Stimulated activated CD8-positive, alpha-beta memory T cell treated with anti-CD3 and anti-CD28 coated beads, Interleukin-2, amount 100 ng/mL, for 1 hour (primary cell): ENCODE data around the gene AHI1.

Experiments used
- DNase-seq, 2 donors: peaks; one replicate each; pipeline ENCODE4 v3.0.0-alpha.2; 2020; ENCODE audit warnings: low read depth in 2 of 2

Gene AHI1

GRCh38 chr6:135497412-135498184, at the start of gene AHI1:
Gene AHI1 (minus strand): TSS chr6:135497740. CDS start chr6:135492237, 5,503 bp downstream.
- DNase-seq = peak; percentile 78 to 83

- DNase-seq = no peak
Observed at GRCh38 chr6:135546680-135547418, 49.3 kb upstream of the AHI1 start.

GRCh38 chr6:135546206-135546605, 48.7 kb upstream of the AHI1 start:
- DNase-seq = no peak

GRCh38 chr6:135540207-135540840, 42.8 kb upstream of the AHI1 start:
- no peak for DNase-seq

GRCh38 chr6:135537741-135538301, 40.3 kb upstream of the AHI1 start:
- DNase-seq = no peak

- no peak for DNase-seq
Observed at GRCh38 chr6:135535989-135536414, 38.5 kb upstream of the AHI1 start.

GRCh38 chr6:135534773-135535380, 37.3 kb upstream of the AHI1 start:
- no peak for DNase-seq

- no peak for DNase-seq
Observed at GRCh38 chr6:135532559-135532958, 35.0 kb upstream of the AHI1 start.

GRCh38 chr6:135531954-135532490, 34.5 kb upstream of the AHI1 start:
- DNase-seq = no peak

- no peak for DNase-seq
Observed at GRCh38 chr6:135530113-135530512, 32.6 kb upstream of the AHI1 start.

GRCh38 chr6:135527960-135528249, 30.4 kb upstream of the AHI1 start:
- DNase-seq = no peak

- DNase-seq = no peak
Observed at GRCh38 chr6:135527116-135527959, 29.8 kb upstream of the AHI1 start.

- DNase-seq = no peak
Observed at GRCh38 chr6:135525594-135525993, 28.1 kb upstream of the AHI1 start.

GRCh38 chr6:135522965-135523692, 25.6 kb upstream of the AHI1 start:
- DNase-seq = no peak

GRCh38 chr6:135521431-135521830, 23.9 kb upstream of the AHI1 start:
- DNase-seq = no peak

- no peak for DNase-seq
Observed at GRCh38 chr6:135520781-135521180, 23.2 kb upstream of the AHI1 start.

GRCh38 chr6:135519348-135519747, 21.8 kb upstream of the AHI1 start:
- no peak for DNase-seq

GRCh38 chr6:135517527-135517926, 20.0 kb upstream of the AHI1 start:
- DNase-seq = no peak

GRCh38 chr6:135514706-135515105, 17.2 kb upstream of the AHI1 start:
- no peak for DNase-seq
